Right lobe of liver (tissue), 6 donors: ENCODE data around the gene FILIP1L. TPM values are rescaled to one million over a fixed set of nuclear protein-coding genes. Genes with fewer than 3 reads are reported as not detected.

Source experiments
- ATAC-seq, 4 donors: fragments of 200-7000 bp; cut with Tn5 transposase; one replicate each; pipeline ENCODE4 v1.9.1; 2020; ENCODE audit warnings: mild to moderate bottlenecking in 4 of 4, moderate library complexity in 4 of 4
- DNase-seq, 3 donors: peaks; one replicate each; pipeline ENCODE4 v3.0.0-alpha.2; 2020
- H3K27ac ChIP-seq, 3 donors: fragments of 200-600 bp; one replicate each; pipeline ENCODE4 v1.8.0; 2022
- H3K27me3 ChIP-seq, 2 donors: fragments of 200-600 bp; one replicate each; pipeline ENCODE4 v1.8.0; 2022
- H3K36me3 ChIP-seq, 4 donors: fragments of 200-600 bp; sonication (generic) in 1 of 4; one replicate each; pipeline versions ENCODE4 v1.5.1 to v1.8.0; 2017 to 2022; ENCODE audit warnings: control low read depth in 1 of 4
- H3K4me1 ChIP-seq, 4 donors: fragments of 200-600 bp; sonication (generic) in 1 of 4; one replicate each; pipeline versions ENCODE4 v1.5.1 to v1.8.0; 2017 to 2022; ENCODE audit warnings: control low read depth in 1 of 4
- H3K4me3 ChIP-seq, 3 donors: fragments of 200-600 bp; one replicate each; pipeline ENCODE4 v1.8.0; 2022
- H3K9me3 ChIP-seq, 4 donors: fragments of 200-600 bp; sonication (generic) in 1 of 4; one replicate each; pipeline versions ENCODE4 v1.5.1 to v1.8.0; 2017 to 2022; ENCODE audit warnings: control low read depth in 1 of 4
- CTCF ChIP-seq, 4 donors: fragments of 200-600 bp in 3 of 4; fragments of 450-650 bp in 1 of 4; IDR thresholded peaks; one replicate each; pipeline versions ENCODE4 v1.5.1 to v1.8.0; 2016 to 2022; ENCODE audit warnings: antibody characterized with exemption in 4 of 4, mild to moderate bottlenecking in 2 of 4
- POLR2A ChIP-seq: fragments of 450-650 bp; IDR thresholded peaks from one replicate; pipeline ENCODE4 v1.6.1; 2017; ENCODE audit warnings: antibody characterized with exemption, mild to moderate bottlenecking
- WGBS: methylation state at CpG from one replicate; pipeline ENCODE4 v1.1.6; 2018; ENCODE audit warnings: low coverage, low lambda C conversion rate; ENCODE audit not compliant: insufficient coverage; ENCODE audit errors: missing lambda C conversion rate; 5-methylcytosine and 5-hydroxymethylcytosine counted together
- intact Hi-C, 2 donors: fragments of 100-400 bp; cut with DNase I; formaldehyde crosslinking; loops; one replicate each; pipeline versions ENCODE4 v1.11.2 to v1.14.1; 2022
- total RNA-seq, 6 experiments: library from RNA; depleted of rRNA in 2 of 6; stranded (reverse); fragments of >200 nt in 2 of 6; fragmentation: NEBNext Ultra II Directional in 3 of 6; extraction: Animal tissue kit (Norgen Biotek cat#: 25700) in 3 of 6; gene quantifications; one replicate each; pipeline versions ENCODE4 v1.1.0 to v1.2.4, GENCODE V29; 2016 to 2023
- donor health status: DM: no; HTN: yes; CAD: no.
- donor health status: DM: no; HTN: no; CAD: no.
- donor health status: DM: no; HTN: no; CAD: no.
- donor health status: DM: no; HTN: yes; CAD: no.
- donor health status: DM: no; HTN: yes; CAD: no.

The FILIP1L gene
- total RNA-seq, 6 experiments from 2014 or later, result 0.97 to 10.8 (median 3.6) TPM

DNA sequence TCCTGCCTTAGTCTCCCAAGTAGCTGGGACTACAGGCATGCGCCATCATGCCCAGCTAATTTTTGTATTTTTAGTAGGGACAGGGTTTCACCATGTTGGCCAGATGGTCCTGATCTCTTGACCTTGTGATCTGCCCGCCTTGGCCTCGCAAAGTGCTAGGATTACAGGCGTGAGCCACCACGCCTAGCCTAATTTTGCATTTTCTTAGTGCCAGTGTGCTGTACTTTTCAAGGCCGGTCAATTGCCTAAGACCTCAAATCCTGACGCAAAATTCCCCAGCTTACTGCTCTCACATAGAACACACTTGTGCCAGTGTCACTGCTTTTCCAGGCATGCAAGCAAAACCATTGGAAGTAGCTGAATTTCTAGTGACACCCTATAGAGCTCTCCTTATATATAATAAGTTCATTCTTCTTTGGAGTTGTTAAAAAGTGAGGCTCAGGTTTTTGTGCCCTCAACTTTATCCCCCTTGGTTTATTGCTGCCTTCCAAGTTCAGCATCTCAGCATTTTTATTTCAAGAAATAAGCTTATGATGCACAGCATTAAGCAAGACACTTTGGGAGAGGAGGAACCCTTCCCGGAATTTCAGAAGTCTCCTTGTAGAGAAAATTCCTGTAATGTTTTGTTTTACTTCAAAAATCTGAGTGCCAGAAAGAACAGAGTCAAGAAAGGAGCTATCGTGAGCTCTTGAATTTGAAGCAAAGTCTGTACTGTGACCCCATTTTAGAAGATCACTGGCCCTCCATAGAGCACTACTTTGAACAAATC is 93.2 kb downstream of the FILIP1L start:
- TF ChIP-seq POLR2A, result no peak
- TF ChIP-seq CTCF (IDR thresholded peaks at IDR 0.05), result no peak
- intact Hi-C loops, result no loop called here
- peaks cover 0 to 8% (median 0%) of the 10 kb centered on the region in 4 donors for H3K4me1 ChIP-seq
- no peak overlapping the region for H3K27ac ChIP-seq
- ATAC-seq (no peak), DNase-seq (no peak)
- no peaks in the 10 kb centered on the region for H3K36me3 ChIP-seq
- 93% methylated on average over 9 of the region's 9 CpGs for WGBS
- H3K9me3 ChIP-seq, result no peaks in the 10 kb centered on the region
- H3K4me3 ChIP-seq, result no peak overlapping the region
- no peaks in the 10 kb centered on the region for H3K27me3 ChIP-seq

- DNase-seq (no peak), ATAC-seq (no peak)
- H3K27ac ChIP-seq, result no peak overlapping the region
- no peaks in the 10 kb centered on the region for H3K36me3 ChIP-seq
- H3K4me1 ChIP-seq, result peaks cover 0 to 5% (median 0%) of the 10 kb centered on the region in 4 donors
- no peaks in the 10 kb centered on the region for H3K9me3 ChIP-seq
- TF ChIP-seq POLR2A (no peak), CTCF (IDR thresholded peaks at IDR 0.05) (no peak)
- no peak overlapping the region for H3K4me3 ChIP-seq
- intact Hi-C loops, result no loop called here
- 100% methylated on average over 1 of the region's 1 CpG for WGBS
- no peaks in the 10 kb centered on the region for H3K27me3 ChIP-seq
These were observed 94.6 kb downstream of the FILIP1L start for GRCh38 chr3:100019719-100020118.

- no peak for DNase-seq
- H3K27ac ChIP-seq, result no peak overlapping the region
- no peaks in the 10 kb centered on the region for H3K4me1 ChIP-seq
- no peak overlapping the region for H3K4me3 ChIP-seq
- no peaks in the 10 kb centered on the region for H3K36me3 ChIP-seq
- H3K9me3 ChIP-seq, result no peaks in the 10 kb centered on the region
- no peaks in the 10 kb centered on the region for H3K27me3 ChIP-seq
- ATAC-seq, result no peak
- no peak for TF ChIP-seq POLR2A
- no peak for TF ChIP-seq CTCF (IDR thresholded peaks at IDR 0.05)
- intact Hi-C loops, result no loop called here
These were observed 95.5 kb downstream of the FILIP1L start for GRCh38 chr3:100018806-100019205.

- Histone ChIP-seq H3K4me1 (no peaks in the 10 kb centered on the region), H3K9me3 (no peaks in the 10 kb centered on the region), H3K27me3 (no peaks in the 10 kb centered on the region), H3K4me3 (no peak overlapping the region), H3K27ac (no peak overlapping the region), H3K36me3 (no peaks in the 10 kb centered on the region)
- intact Hi-C loops, result no loop called here
- DNase-seq (no peak), ATAC-seq (no peak)
- TF ChIP-seq POLR2A (no peak), CTCF (IDR thresholded peaks at IDR 0.05) (no peak)
- WGBS, result 92% methylated on average over 1 of the region's 1 CpG
These were observed 104.2 kb downstream of the FILIP1L start for GRCh38 chr3:100010087-100010417.
